HCT116 (cell line): ENCODE measurements around the gene CEP72. TPM values are rescaled to one million over a fixed set of nuclear protein-coding genes. Genes with fewer than 3 reads are reported as not detected.

Source experiments
- ATAC-seq: fragments of 200-7000 bp; cut with Tn5 transposase; 2 replicates; pipeline ENCODE4 v1.9.1; 2020; ENCODE audit warnings: mild to moderate bottlenecking, moderate library complexity
- BruUV-seq: library from RNA; stranded (reverse); fragments of 400-500 nt; replicated peaks from 2 replicates; lab custom pipeline; 2021; lab: Mats Ljungman, UMichigan
- CTCF ChIA-PET: fragments of 300-600 bp; sonication (Branson Sonifier 250); formaldehyde crosslinking; loops from one replicate; lab custom pipeline; 2021; ENCODE audit warnings: antibody characterized with exemption; lab: Charles Lee
- POLR2A ChIA-PET: fragments of 300-600, 350-600 bp; sonication (Branson Sonifier 250); formaldehyde crosslinking; loops from one replicate; lab custom pipeline; 2021; ENCODE audit warnings: antibody characterized with exemption; lab: Charles Lee
- RAD21 ChIA-PET, 2 experiments: fragments of 300-600 bp; sonication (Branson Sonifier 250); formaldehyde crosslinking; loops; one replicate each; lab custom pipeline; 2023; ENCODE audit warnings: low total read pairs in 2 of 2; ENCODE audit not compliant: uncharacterized antibody in 2 of 2, unreplicated experiment in 2 of 2, low non-redundant PET in 1 of 2; lab: Charles Lee
- DNase-seq: peaks from one replicate; pipeline ENCODE4 v3.0.0-alpha.2; 2010; ENCODE audit warnings: low read depth, low spot score
- H2AFZ ChIP-seq: fragments of 200-600 bp; shearing (Covaris generic), sonication (generic); 2 replicates; pipeline ENCODE4 v1.6.1; 2017; ENCODE audit warnings: low read depth, mixed run types, mixed read lengths, antibody characterized with exemption, low read length; ENCODE audit not compliant: poor library complexity, severe bottlenecking
- H3K27ac ChIP-seq: 2 replicates; pipeline ENCODE4 v1.5.1; 2012; ENCODE audit warnings: low read depth, low read length
- H3K27me3 ChIP-seq: fragments of 200-600 bp; sonication (generic); 2 replicates; pipeline ENCODE4 v1.6.1; 2016; ENCODE audit warnings: mixed run types, low read length, mixed read lengths; ENCODE audit not compliant: insufficient read depth
- H3K36me3 ChIP-seq, 2 experiments: fragments of 200-500 bp in 1 of 2; fragments of 200-600 bp in 1 of 2; sonication (Bioruptor generic) in 1 of 2; sonication (generic) in 1 of 2; 2 replicates each; pipeline versions ENCODE4 v1.5.1 to v1.6.1; 2014 to 2016; ENCODE audit warnings: low read length in 2 of 2, inconsistent platforms in 1 of 2, mixed read lengths in 1 of 2, mixed run types in 1 of 2; ENCODE audit not compliant: insufficient read depth in 2 of 2, control insufficient read depth in 1 of 2
- H3K4me1 ChIP-seq, 2 experiments: fragments of 200-600 bp in 1 of 2; sonication (generic) in 1 of 2; 2 replicates each; pipeline versions ENCODE4 v1.5.1 to v1.6.1; 2012 to 2017; ENCODE audit warnings: low read length in 2 of 2, inconsistent platforms in 1 of 2, mild to moderate bottlenecking in 1 of 2, mixed read lengths in 1 of 2, mixed run types in 1 of 2, moderate library complexity in 1 of 2; ENCODE audit not compliant: insufficient read depth in 2 of 2, control insufficient read depth in 1 of 2
- H3K4me2 ChIP-seq: fragments of 200-600 bp; sonication (generic); 2 replicates; pipeline ENCODE4 v1.6.1; 2017; ENCODE audit warnings: mixed run types, low read length, mixed read lengths
- H3K4me3 ChIP-seq, 2 experiments: fragments of 200-600 bp in 1 of 2; sonication (generic) in 1 of 2; replicated peaks in 1 of 2; 2 replicates each; pipeline ENCODE4 v1.5.1; 2011 to 2016; ENCODE audit warnings: low read length in 2 of 2, control low read depth in 1 of 2, low read depth in 1 of 2, mild to moderate bottlenecking in 1 of 2, mixed read lengths in 1 of 2, mixed run types in 1 of 2
- H3K79me2 ChIP-seq: fragments of 200-600 bp; sonication (generic); 2 replicates; pipeline ENCODE4 v1.6.1; 2017; ENCODE audit warnings: mild to moderate bottlenecking, mixed run types, low read length, moderate library complexity, mixed read lengths; ENCODE audit not compliant: insufficient read depth
- H3K9ac ChIP-seq: fragments of 200-600 bp; sonication (generic); 2 replicates; pipeline ENCODE4 v1.6.1; 2016; ENCODE audit warnings: low read length, mixed read lengths
- H3K9me2 ChIP-seq: fragments of 200-600 bp; sonication (generic), shearing (Covaris generic); 2 replicates; pipeline ENCODE4 v1.6.1; 2017; ENCODE audit warnings: mixed run types, mild to moderate bottlenecking, moderate library complexity; ENCODE audit not compliant: insufficient read depth
- H3K9me3 ChIP-seq, 2 experiments: fragments of 200-500 bp in 1 of 2; fragments of 200-600 bp in 1 of 2; sonication (Bioruptor generic) in 1 of 2; sonication (generic) in 1 of 2; 2 replicates each; pipeline ENCODE4 v1.6.1; 2014 to 2017; ENCODE audit warnings: low read length in 2 of 2, mixed read lengths in 2 of 2, inconsistent platforms in 1 of 2, low read depth in 1 of 2, mild to moderate bottlenecking in 1 of 2, mixed run types in 1 of 2, moderate library complexity in 1 of 2; ENCODE audit not compliant: control insufficient read depth in 1 of 2, insufficient read depth in 1 of 2
- H4K20me1 ChIP-seq: fragments of 200-600 bp; sonication (generic), shearing (Covaris generic); 2 replicates; pipeline ENCODE4 v1.6.1; 2017; ENCODE audit warnings: mixed run types, mild to moderate bottlenecking, moderate library complexity; ENCODE audit not compliant: insufficient read depth
- CEBPB ChIP-seq: IDR thresholded peaks from 2 replicates; pipeline ENCODE4 v1.6.1; 2012; ENCODE audit warnings: low read depth
- CTCF ChIP-seq, 3 experiments: fragments of 200-600 bp in 1 of 3; sonication (generic) in 1 of 3; IDR thresholded peaks in 2 of 3; conservative IDR thresholded peaks in 1 of 3; 2 replicates each; pipeline ENCODE4 v1.5.1; 2012 to 2017; ENCODE audit warnings: low read depth in 2 of 3, low read length in 2 of 3, antibody characterized with exemption in 1 of 3, borderline replicate concordance in 1 of 3, control low read depth in 1 of 3, mild to moderate bottlenecking in 1 of 3, mixed read lengths in 1 of 3, mixed run types in 1 of 3, moderate library complexity in 1 of 3; ENCODE audit not compliant: insufficient read depth in 1 of 3
- EZH2 ChIP-seq: fragments of 200-600 bp; sonication (generic); IDR thresholded peaks from 2 replicates; pipeline ENCODE4 v1.6.1; 2017; ENCODE audit warnings: antibody characterized with exemption, mixed run types
- FOSL1 ChIP-seq: IDR thresholded peaks from 2 replicates; pipeline ENCODE4 v1.6.1; 2012; ENCODE audit warnings: low read depth
- POLR2A ChIP-seq: IDR thresholded peaks from 2 replicates; pipeline ENCODE4 v1.7.0; 2011; ENCODE audit warnings: borderline replicate concordance; ENCODE audit not compliant: insufficient read depth, insufficient read length; ENCODE audit errors: extremely low read depth
- POLR2AphosphoS5 ChIP-seq: IDR thresholded peaks from 2 replicates; pipeline ENCODE4 v1.6.1; 2011; ENCODE audit warnings: mild to moderate bottlenecking, low read depth, low read length, moderate library complexity
- RAD21 ChIP-seq: IDR thresholded peaks from 2 replicates; pipeline ENCODE4 v1.6.1; 2012; ENCODE audit warnings: low read depth, mild to moderate bottlenecking
- TCF7L2 ChIP-seq: IDR thresholded peaks from 2 replicates; pipeline ENCODE4 v1.7.0; 2011; ENCODE audit warnings: borderline replicate concordance, inconsistent platforms; ENCODE audit not compliant: insufficient read depth, insufficient read length; ENCODE audit errors: extremely low read depth
- YY1 ChIP-seq: IDR thresholded peaks from 2 replicates; pipeline ENCODE4 v1.6.1; 2011; ENCODE audit warnings: low read length, low read depth, moderate library complexity, mild to moderate bottlenecking; ENCODE audit not compliant: insufficient replicate concordance; ENCODE audit errors: extremely low read depth
- ZFX ChIP-seq: fragments of 450-650 bp; IDR thresholded peaks from 2 replicates; pipeline ENCODE4 v1.6.1; 2017
- ZNF274 ChIP-seq: fragments of 200-500 bp; sonication (Bioruptor generic); IDR thresholded peaks from 2 replicates; pipeline ENCODE4 v1.6.1; 2014; ENCODE audit warnings: mild to moderate bottlenecking, low read depth, low read length, inconsistent platforms
- intact Hi-C: fragments of 100-400 bp; cut with micrococcal nuclease; formaldehyde crosslinking; loops from 2 replicates; pipeline ENCODE4 v1.10.0; 2022
- total RNA-seq: library from RNA; stranded (reverse); gene quantifications from one replicate; pipeline ENCODE4 v1.2.1, GENCODE V29; 2021; ENCODE audit not compliant: unreplicated experiment

CEP72 gene
- total RNA-seq, 1 experiment from 2014 or later, result 25.6 TPM

GRCh38 chr5:616484-617039, 4.4 kb downstream of the CEP72 start:
- POLR2A ChIA-PET, result no interaction called here
- BruUV-seq, result no TSS peak
- H4K20me1 ChIP-seq, result peaks cover 13% of the 10 kb centered on the region; the same call in 1 of the 2 replicates
- H3K27ac ChIP-seq, result no peak overlapping the region; the same call in 1 of the 2 replicates
- H3K4me2 ChIP-seq, result no peak overlapping the region
- H2AFZ ChIP-seq, result no peak overlapping the region
- H3K4me3 ChIP-seq, result no peak overlapping the region
- peaks cover 0 to 11% of the 10 kb centered on the region in 2 experiments; a peak in 2 of 4 replicates for H3K4me1 ChIP-seq
- CTCF ChIA-PET, result no interaction called here
- no peak overlapping the region for H3K9ac ChIP-seq
- H3K9me2 ChIP-seq, result no peaks in the 10 kb centered on the region
- RAD21 ChIA-PET, result no interaction called here
- H3K79me2 ChIP-seq, result peaks cover 61% of the 10 kb centered on the region
- intact Hi-C loops, result loop anchor here (10.0 kb wide), 1 partner anchor 162 kb away; no protein-coding TSS in a partner anchor
- no peaks in the 10 kb centered on the region for H3K27me3 ChIP-seq
- DNase-seq, result no peak
- ATAC-seq, result no peak
- no peaks in the 10 kb centered on the region; a peak in 1 of 4 replicates for H3K9me3 ChIP-seq
- H3K36me3 ChIP-seq, result peaks cover 24 to 62% of the 10 kb centered on the region in 2 experiments; a peak in 3 of 4 replicates
- TF ChIP-seq ZFX (no peak), POLR2AphosphoS5 (no peak), POLR2A (no peak), FOSL1 (no peak), RAD21 (no peak), YY1 (no peak), CTCF (IDR thresholded peaks at IDR 0.05 in 2 of 3, conservative IDR thresholded peaks at IDR 0.05 in 1 of 3; ENCODE audit: borderline replicate concordance in 1 of 3, insufficient read depth in 1 of 3, low read depth in 2 of 3, low read length in 2 of 3) (no peak), ZNF274 (no peak), EZH2 (no peak), TCF7L2 (no peak), CEBPB (no peak)
